Measurements from ENCODE around the gene COL3A1. TPM values are rescaled to one million over a fixed set of nuclear protein-coding genes. Genes with fewer than 3 reads are reported as not detected.

Gene COL3A1
- total RNA-seq, 2 donors from 2014 or later: 119 to 260 TPM

GRCh38 chr2:188966728-188967440, 7.3 kb upstream of the COL3A1 start:
- no peak overlapping the region for H3K4me3 ChIP-seq
- no peak overlapping the region for H3K9ac ChIP-seq (ENCODE audit: low read depth in 2 of 2, low read length in 2 of 2)
- H3K36me3 ChIP-seq: no peaks in the 10 kb centered on the region
- TF ChIP-seq CTCF (IDR thresholded peaks at IDR 0.05): no peak
- no peaks in the 10 kb centered on the region for H3K27me3 ChIP-seq
- DNase-seq: no peak
- H3K27ac ChIP-seq: no peak overlapping the region
- no peaks in the 10 kb centered on the region for H3K4me1 ChIP-seq
- intact Hi-C loops (cut with DNase I): no loop called here
- H3K9me3 ChIP-seq: no peaks in the 10 kb centered on the region

- intact Hi-C loops (cut with DNase I): no loop called here
- H3K36me3 ChIP-seq: no peaks in the 10 kb centered on the region
- no peaks in the 10 kb centered on the region for H3K4me1 ChIP-seq
- H3K4me3 ChIP-seq: no peak overlapping the region
- peak overlapping the region; percentile 24 for H3K27ac ChIP-seq
- no peaks in the 10 kb centered on the region for H3K27me3 ChIP-seq
- H3K9ac ChIP-seq (ENCODE audit: low read depth in 2 of 2, low read length in 2 of 2): no peak overlapping the region
- H3K9me3 ChIP-seq: no peaks in the 10 kb centered on the region
- no peak for DNase-seq
- no peak for TF ChIP-seq CTCF (IDR thresholded peaks at IDR 0.05)
Measured at GRCh38 chr2:188969236-188969635, 4.9 kb upstream of the COL3A1 start.

GRCh38 chr2:188969651-188970050, 4.5 kb upstream of the COL3A1 start:
- no peak for TF ChIP-seq CTCF (IDR thresholded peaks at IDR 0.05)
- Histone ChIP-seq H3K36me3 (no peaks in the 10 kb centered on the region), H3K9me3 (no peaks in the 10 kb centered on the region), H3K27ac (peak overlapping the region; percentile 24), H3K4me1 (no peaks in the 10 kb centered on the region), H3K27me3 (no peaks in the 10 kb centered on the region), H3K9ac (ENCODE audit: low read depth in 2 of 2, low read length in 2 of 2) (no peak overlapping the region), H3K4me3 (no peak overlapping the region)
- intact Hi-C loops (cut with DNase I): no loop called here
- DNase-seq: no peak

- TF ChIP-seq CTCF (IDR thresholded peaks at IDR 0.05): no peak
- Histone ChIP-seq H3K4me1 (no peaks in the 10 kb centered on the region), H3K4me3 (no peak overlapping the region), H3K27me3 (no peaks in the 10 kb centered on the region), H3K9ac (ENCODE audit: low read depth in 2 of 2, low read length in 2 of 2) (no peak overlapping the region), H3K27ac (no peak overlapping the region), H3K9me3 (no peaks in the 10 kb centered on the region), H3K36me3 (no peaks in the 10 kb centered on the region)
- DNase-seq: no peak
- intact Hi-C loops (cut with DNase I): no loop called here
Measured at GRCh38 chr2:188970211-188970610, 4.0 kb upstream of the COL3A1 start.

GRCh38 chr2:188971432-188971861, 2.7 kb upstream of the COL3A1 start:
- intact Hi-C loops (cut with DNase I): no loop called here
- H3K27ac ChIP-seq: no peak overlapping the region
- H3K36me3 ChIP-seq: no peaks in the 10 kb centered on the region
- no peak for DNase-seq
- no peaks in the 10 kb centered on the region for H3K27me3 ChIP-seq
- TF ChIP-seq CTCF (IDR thresholded peaks at IDR 0.05): no peak
- no peaks in the 10 kb centered on the region for H3K9me3 ChIP-seq
- H3K9ac ChIP-seq (ENCODE audit: low read depth in 2 of 2, low read length in 2 of 2): peak overlapping the region in 1 of 2 donors; percentile 1
- no peak overlapping the region for H3K4me3 ChIP-seq
- H3K4me1 ChIP-seq: no peaks in the 10 kb centered on the region

Data from colonic mucosa (tissue), 4 donors.